Activated gamma-delta T cell treated with Interleukin-2 at 50 U/mL for 16 hours (primary cell): ENCODE measurements around the gene COLEC12.

ENCODE experiments used
- DNase-seq: peaks from one replicate; pipeline ENCODE4 v3.0.0-alpha.2; 2020

Gene COLEC12

GRCh38 chr18:354471-354870 is 146.0 kb downstream of the COLEC12 start:
- DNase-seq, result no peak

- no peak for DNase-seq
Measured at GRCh38 chr18:354003-354402, 146.5 kb downstream of the COLEC12 start.

- no peak for DNase-seq
Measured at GRCh38 chr18:352438-352837, 148.1 kb downstream of the COLEC12 start.

- no peak for DNase-seq
Measured at GRCh38 chr18:350953-351572, 149.4 kb downstream of the COLEC12 start.

GRCh38 chr18:346600-346999 is 153.9 kb downstream of the COLEC12 start:
- DNase-seq, result no peak

GRCh38 chr18:341102-341501 is 159.4 kb downstream of the COLEC12 start:
- no peak for DNase-seq

- no peak for DNase-seq
Measured at GRCh38 chr18:340044-340443, 160.5 kb downstream of the COLEC12 start.

GRCh38 chr18:339200-339599 is 161.3 kb downstream of the COLEC12 start:
- no peak for DNase-seq

GRCh38 chr18:336713-337112 is 163.8 kb downstream of the COLEC12 start:
- no peak for DNase-seq

GRCh38 chr18:335733-336132 is 164.8 kb downstream of the COLEC12 start:
- DNase-seq, result no peak

- no peak for DNase-seq
Measured at GRCh38 chr18:334575-335132, 165.8 kb downstream of the COLEC12 start.

GRCh38 chr18:332721-333510 is 167.6 kb downstream of the COLEC12 start:
- no peak for DNase-seq

- no peak for DNase-seq
Measured at GRCh38 chr18:332007-332406, 168.5 kb downstream of the COLEC12 start.

GRCh38 chr18:331221-331821 is 169.2 kb downstream of the COLEC12 start:
- no peak for DNase-seq

- DNase-seq, result no peak
Measured at GRCh38 chr18:328928-329327, 171.6 kb downstream of the COLEC12 start.

GRCh38 chr18:326846-327245 is 173.7 kb downstream of the COLEC12 start:
- no peak for DNase-seq

GRCh38 chr18:323253-323622 is 177.3 kb downstream of the COLEC12 start:
- DNase-seq, result no peak

- DNase-seq, result no peak
Measured at GRCh38 chr18:321865-322467, 178.5 kb downstream of the COLEC12 start.

GRCh38 chr18:320155-320554 is 180.3 kb downstream of the COLEC12 start:
- DNase-seq, result no peak

GRCh38 chr18:319720-320119 is 180.8 kb downstream of the COLEC12 start:
- no peak for DNase-seq

- DNase-seq, result no peak
Measured at GRCh38 chr18:318791-319291, 181.7 kb downstream of the COLEC12 start.

- no peak for DNase-seq
Measured at GRCh38 chr18:317618-318017, 182.9 kb downstream of the COLEC12 start.

- DNase-seq, result no peak
Measured at GRCh38 chr18:316393-316792, 184.1 kb downstream of the COLEC12 start.
